Stimulated activated naive B cell treated with anti-CD40 and anti-IgM and Interleukin-4, amounts not matched to agents 10 μg/mL and 1 μg/mL and 100 μg/mL, for 72 hours (primary cell): ENCODE results near the gene PHKB.
"Not testable (repeated sequence)": the region's sequence is repeated elsewhere in the genome, so short reads cannot be mapped to it uniquely, and the experiment has no call there.

Experiments used
- ATAC-seq, 2 donors: fragments of 150-1000 bp; cut with Tn5 transposase; replicated peaks; 2 replicates each; pipeline ENCODE4 v1.10.0; 2021; ENCODE audit warnings: moderate library complexity in 1 of 2
- DNase-seq: peaks from one replicate; pipeline ENCODE4 v3.0.0; 2021
- H3K27ac Mint-ChIP-seq: one replicate; pipeline ENCODE4 v1.8.0; 2022; ENCODE audit warnings: mild to moderate bottlenecking, mixed read lengths
- H3K27me3 Mint-ChIP-seq, 2 donors: one replicate each; pipeline ENCODE4 v1.8.0; 2022; ENCODE audit warnings: mixed read lengths in 2 of 2
- H3K36me3 Mint-ChIP-seq, 2 donors: one replicate each; pipeline ENCODE4 v1.8.0; 2022; ENCODE audit warnings: mixed read lengths in 2 of 2, mild to moderate bottlenecking in 1 of 2
- H3K4me1 Mint-ChIP-seq, 2 donors: one replicate each; pipeline ENCODE4 v1.8.0; 2022; ENCODE audit warnings: mixed read lengths in 2 of 2, mild to moderate bottlenecking in 1 of 2
- H3K4me3 Mint-ChIP-seq, 2 donors: one replicate each; pipeline ENCODE4 v1.8.0; 2022; ENCODE audit warnings: mild to moderate bottlenecking in 2 of 2, mixed read lengths in 2 of 2, moderate library complexity in 1 of 2
- H3K9me3 Mint-ChIP-seq, 2 donors: one replicate each; pipeline ENCODE4 v1.8.0; 2022; ENCODE audit warnings: mixed read lengths in 2 of 2, mild to moderate bottlenecking in 1 of 2

Gene PHKB

DNA sequence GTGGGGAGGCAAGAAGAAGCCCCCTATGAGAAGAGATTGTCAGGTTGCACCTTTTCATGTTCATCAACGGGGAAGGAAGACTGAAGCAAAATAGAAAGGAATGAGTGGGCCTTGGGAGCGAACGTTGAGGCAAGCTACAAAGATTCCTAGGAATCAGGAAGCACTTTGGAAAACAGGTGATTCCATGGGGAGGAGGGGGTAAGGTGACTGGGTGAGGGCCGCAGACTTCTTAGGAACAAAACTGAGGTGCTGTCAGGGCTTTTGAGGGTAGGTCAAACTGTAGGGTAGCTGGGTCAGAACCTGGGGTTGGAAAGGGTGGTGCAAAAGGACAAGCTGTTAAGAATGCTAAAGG is 796 bp upstream of the PHKB start:
- peak overlapping the region; percentile 91 to 99 for H3K4me3 Mint-ChIP-seq
- DNase-seq, result no peak
- no peaks in the 10 kb centered on the region for H3K9me3 Mint-ChIP-seq
- ATAC-seq, result no peak
- H3K27me3 Mint-ChIP-seq, result no peaks in the 10 kb centered on the region
- H3K36me3 Mint-ChIP-seq, result peaks cover 47 to 50% of the 10 kb centered on the region in 2 donors
- peaks cover 27 to 76% of the 10 kb centered on the region in 2 donors for H3K4me1 Mint-ChIP-seq
- peak overlapping the region; percentile 98 for H3K27ac Mint-ChIP-seq

- Mint-ChIP-seq H3K4me3 (peak overlapping the region; percentile 91 to 99), H3K27me3 (no peaks in the 10 kb centered on the region), H3K4me1 (peaks cover 30 to 71% of the 10 kb centered on the region in 2 donors), H3K27ac (peak overlapping the region; percentile 98), H3K36me3 (peaks cover 41% of the 10 kb centered on the region in 2 donors), H3K9me3 (no peaks in the 10 kb centered on the region)
- ATAC-seq (peak; percentile 48 to 50), DNase-seq (peak; percentile 8)
Observed at GRCh38 chr16:47461598-47462266, 601 bp downstream of the PHKB start.

DNA sequence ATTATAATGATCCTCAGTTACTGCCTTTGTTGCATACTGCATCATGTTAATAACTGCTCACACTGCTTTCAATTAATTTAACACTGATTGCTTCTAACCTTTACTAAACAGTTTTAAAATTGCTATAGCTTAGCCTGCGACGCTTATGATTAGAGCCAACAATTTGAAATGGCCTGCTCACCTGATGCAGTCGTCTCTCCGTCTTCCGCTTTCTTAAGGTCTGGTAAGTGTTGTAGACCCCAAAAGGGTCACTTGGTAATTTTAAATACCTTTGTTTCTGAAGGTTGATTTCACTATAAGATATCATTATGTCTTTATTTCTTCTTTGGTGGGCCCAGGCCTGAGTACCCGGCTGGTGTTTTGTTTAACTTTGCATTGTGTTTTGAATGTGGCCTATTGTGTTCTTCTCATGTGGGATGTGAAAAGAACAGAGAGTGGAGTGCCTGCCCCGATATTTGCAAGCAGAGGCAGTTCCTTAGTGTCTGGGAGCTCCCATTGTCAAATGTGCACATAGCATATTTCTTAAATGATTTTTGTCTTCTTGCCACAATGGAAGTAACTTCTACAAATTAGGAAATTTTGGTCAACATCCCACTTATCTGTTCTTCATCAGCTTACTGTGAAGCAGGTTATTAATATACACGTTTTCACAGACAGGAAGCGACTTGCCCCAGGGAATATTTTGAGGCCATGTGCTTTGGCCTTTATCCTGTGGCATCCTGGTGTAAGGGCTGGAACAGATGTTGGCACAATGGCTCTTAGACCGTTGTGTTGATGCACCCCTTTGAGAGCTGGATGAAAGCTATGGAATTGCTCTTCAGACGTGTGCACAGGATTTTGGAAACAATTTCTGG is 2.9 kb downstream of the PHKB start:
- Mint-ChIP-seq H3K4me3 (peak overlapping the region; percentile 72 to 77), H3K27me3 (no peaks in the 10 kb centered on the region), H3K9me3 (no peaks in the 10 kb centered on the region), H3K27ac (peak overlapping the region; percentile 89), H3K4me1 (peaks cover 29 to 67% of the 10 kb centered on the region in 2 donors), H3K36me3 (peaks cover 37 to 38% of the 10 kb centered on the region in 2 donors)
- DNase-seq (no peak), ATAC-seq (no peak)

- Mint-ChIP-seq H3K36me3 (peaks cover 38 to 42% of the 10 kb centered on the region in 2 donors), H3K27ac (no peak overlapping the region), H3K27me3 (no peaks in the 10 kb centered on the region), H3K9me3 (peaks cover 0 to 1% of the 10 kb centered on the region in 2 donors), H3K4me3 (peak overlapping the region; percentile 21 to 73), H3K4me1 (peaks cover 28 to 63% of the 10 kb centered on the region in 2 donors)
- ATAC-seq (no peak), DNase-seq (no peak)
Observed at GRCh38 chr16:47465919-47466630, 4.9 kb downstream of the PHKB start.

DNA sequence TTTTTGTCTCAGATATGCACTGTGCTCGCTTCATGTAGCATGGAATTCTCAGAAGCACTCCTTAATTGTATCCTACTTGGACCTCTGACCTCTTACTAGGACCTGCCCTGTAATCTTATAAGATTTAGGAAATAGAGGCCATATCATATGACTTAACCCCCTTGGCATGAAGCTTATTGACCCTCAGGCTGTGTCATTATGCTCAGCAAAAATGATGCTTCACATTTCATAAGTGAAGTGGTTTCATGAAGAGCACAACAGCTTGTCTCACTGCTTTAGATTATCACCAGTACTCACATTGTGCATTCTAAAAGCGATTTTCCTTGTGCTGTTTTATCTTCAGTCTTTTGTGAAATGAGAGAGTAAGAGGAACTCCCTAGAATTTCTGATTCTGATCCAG is 6.4 kb downstream of the PHKB start:
- ATAC-seq (no peak), DNase-seq (no peak)
- Mint-ChIP-seq H3K36me3 (peaks cover 35 to 38% of the 10 kb centered on the region in 2 donors), H3K27ac (no peak overlapping the region), H3K27me3 (no peaks in the 10 kb centered on the region), H3K9me3 (peaks cover 0 to 2% of the 10 kb centered on the region in 2 donors), H3K4me3 (no peak overlapping the region), H3K4me1 (peaks cover 27 to 62% of the 10 kb centered on the region in 2 donors)

DNA sequence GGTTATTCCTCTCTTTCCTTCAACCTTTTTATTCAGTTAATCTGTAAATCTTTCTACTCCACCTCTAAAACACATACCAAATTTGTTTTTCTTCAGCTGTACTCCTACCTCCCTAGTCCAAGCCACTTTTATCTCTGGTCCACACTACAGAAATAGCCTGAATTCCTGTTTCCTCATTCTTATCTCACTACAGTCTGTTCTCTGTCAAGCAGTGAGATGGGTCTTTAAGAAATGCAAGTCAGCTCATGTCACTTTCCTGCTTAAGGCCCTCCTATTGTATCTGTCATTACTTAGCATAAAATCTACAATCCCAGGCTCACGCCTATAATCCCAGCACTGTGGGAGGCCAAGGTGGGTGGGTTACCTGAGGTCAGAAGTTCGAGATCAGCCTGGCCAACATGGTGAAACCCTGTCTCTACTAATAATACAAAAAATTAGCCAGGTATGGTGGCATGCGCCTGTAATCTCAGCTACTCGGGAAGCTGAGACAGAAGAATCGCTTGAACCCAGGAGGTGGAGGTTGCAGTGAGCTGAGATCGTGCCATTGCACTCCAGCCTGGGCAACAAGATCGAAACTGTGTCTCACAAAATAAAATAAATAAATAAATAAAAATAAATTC is 7.0 kb downstream of the PHKB start:
- H3K4me3 Mint-ChIP-seq, DNase-seq, H3K27me3 Mint-ChIP-seq, H3K27ac Mint-ChIP-seq, H3K9me3 Mint-ChIP-seq, ATAC-seq: not testable (repeated sequence)
- Mint-ChIP-seq H3K4me1 (peaks cover 25 to 62% of the 10 kb centered on the region in 2 donors), H3K36me3 (peaks cover 36 to 38% of the 10 kb centered on the region in 2 donors)

- Mint-ChIP-seq H3K4me3 (no peak overlapping the region), H3K27ac (peak overlapping the region; percentile 16)
Observed at GRCh38 chr16:47469227-47469626, 8.1 kb downstream of the PHKB start.

GRCh38 chr16:47470211-47470610 is 9.1 kb downstream of the PHKB start:
- no peak overlapping the region for H3K4me3 Mint-ChIP-seq
- peaks cover 20 to 52% of the 10 kb centered on the region in 2 donors for H3K4me1 Mint-ChIP-seq
- H3K27ac Mint-ChIP-seq, result no peak overlapping the region
- DNase-seq (no peak), ATAC-seq (no peak)
- peaks cover 36 to 37% of the 10 kb centered on the region in 2 donors for H3K36me3 Mint-ChIP-seq
- H3K9me3 Mint-ChIP-seq, result peaks cover 0 to 2% of the 10 kb centered on the region in 2 donors
- H3K27me3 Mint-ChIP-seq, result no peaks in the 10 kb centered on the region

More at GRCh38 chr16:47469227-47469626, 8.1 kb downstream of the PHKB start:
- no peaks in the 10 kb centered on the region for H3K27me3 Mint-ChIP-seq
- DNase-seq (no peak), ATAC-seq (no peak)
- peaks cover 20 to 56% of the 10 kb centered on the region in 2 donors for H3K4me1 Mint-ChIP-seq
- peaks cover 0 to 2% of the 10 kb centered on the region in 2 donors for H3K9me3 Mint-ChIP-seq
- peaks cover 31 to 32% of the 10 kb centered on the region in 2 donors for H3K36me3 Mint-ChIP-seq

DNA sequence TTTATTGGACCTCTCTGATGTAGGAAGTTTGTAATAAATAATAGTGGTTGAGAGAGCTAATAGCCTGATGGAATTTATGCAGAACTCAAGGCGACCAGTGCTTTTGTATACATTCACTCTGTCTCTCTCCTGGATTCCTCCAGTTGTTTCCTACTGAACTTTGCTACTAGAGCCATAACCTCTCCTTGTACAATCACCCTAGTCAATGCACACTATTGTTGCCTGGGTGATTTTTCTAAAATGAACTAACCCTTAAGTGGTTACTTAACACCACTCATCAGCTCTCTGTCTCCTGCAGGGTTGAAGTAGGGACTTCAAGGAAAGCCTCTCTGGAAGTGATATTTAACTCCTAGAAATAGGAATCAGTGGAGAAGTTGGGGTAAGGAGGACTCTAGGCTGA is 9.7 kb downstream of the PHKB start:
- Mint-ChIP-seq H3K27ac (no peak overlapping the region), H3K36me3 (peaks cover 38% of the 10 kb centered on the region in 2 donors), H3K4me1 (peaks cover 18 to 46% of the 10 kb centered on the region in 2 donors), H3K9me3 (peaks cover 0 to 2% of the 10 kb centered on the region in 2 donors), H3K27me3 (no peaks in the 10 kb centered on the region), H3K4me3 (no peak overlapping the region)
- ATAC-seq, result no peak
- no peak for DNase-seq

GRCh38 chr16:47473004-47473403 is 11.9 kb downstream of the PHKB start:
- DNase-seq, H3K27me3 Mint-ChIP-seq, H3K9me3 Mint-ChIP-seq, ATAC-seq, H3K4me3 Mint-ChIP-seq: not testable (repeated sequence)
- peak overlapping the region; percentile 47 for H3K27ac Mint-ChIP-seq
- peaks cover 19 to 49% of the 10 kb centered on the region in 2 donors for H3K4me1 Mint-ChIP-seq
- peaks cover 36 to 43% of the 10 kb centered on the region in 2 donors for H3K36me3 Mint-ChIP-seq

GRCh38 chr16:47473792-47474191 is 12.7 kb downstream of the PHKB start:
- Mint-ChIP-seq H3K27me3 (no peaks in the 10 kb centered on the region), H3K27ac (no peak overlapping the region), H3K4me1 (peaks cover 15 to 47% of the 10 kb centered on the region in 2 donors), H3K36me3 (peaks cover 31 to 40% of the 10 kb centered on the region in 2 donors), H3K9me3 (peaks cover 0 to 2% of the 10 kb centered on the region in 2 donors), H3K4me3 (no peak overlapping the region)
- no peak for ATAC-seq
- no peak for DNase-seq

- peaks cover 31 to 41% of the 10 kb centered on the region in 2 donors for H3K36me3 Mint-ChIP-seq
Observed at GRCh38 chr16:47475786-47476185, 14.7 kb downstream of the PHKB start.

DNA sequence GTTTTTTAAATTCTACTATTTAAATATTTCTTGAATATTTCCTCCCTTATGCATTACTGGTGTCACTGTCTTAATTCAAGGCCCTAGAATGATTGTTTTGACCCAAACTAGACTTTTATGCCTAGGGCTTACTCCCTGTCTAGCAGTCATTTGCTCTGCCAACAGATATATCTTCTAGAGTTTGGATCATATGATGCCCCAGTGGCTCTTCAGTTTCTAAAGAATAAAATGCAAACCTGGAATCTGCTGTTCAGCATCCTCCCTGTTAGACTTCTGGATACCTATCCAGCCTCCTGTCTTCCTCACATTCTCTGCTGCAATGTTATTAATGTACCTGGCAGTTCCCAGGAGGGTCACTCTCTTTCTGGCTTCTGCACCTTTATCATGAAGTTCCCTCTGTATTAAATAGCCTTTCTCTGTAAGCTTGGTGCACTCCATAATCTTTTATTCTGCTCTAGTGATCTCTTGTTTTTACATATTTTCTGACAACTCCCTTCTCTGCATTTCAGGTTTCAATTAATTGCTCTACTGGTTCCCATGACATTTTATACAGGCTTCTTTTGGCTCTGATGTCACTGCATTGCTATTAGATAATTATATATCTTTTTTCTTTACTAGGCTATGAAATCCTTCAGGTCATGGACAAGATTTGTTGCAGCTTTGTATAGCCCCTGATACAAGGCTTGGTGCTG is 15.7 kb downstream of the PHKB start:
- Mint-ChIP-seq H3K9me3 (peaks cover 0 to 4% of the 10 kb centered on the region in 2 donors), H3K27me3 (no peaks in the 10 kb centered on the region), H3K36me3 (peaks cover 28 to 44% of the 10 kb centered on the region in 2 donors), H3K4me3 (peak overlapping the region; percentile 27 to 58), H3K27ac (peak overlapping the region; percentile 2), H3K4me1 (peaks cover 23 to 57% of the 10 kb centered on the region in 2 donors)
- ATAC-seq, result peak; percentile 41 to 48
- no peak for DNase-seq

More at GRCh38 chr16:47475786-47476185, 14.7 kb downstream of the PHKB start:
- no peaks in the 10 kb centered on the region for H3K27me3 Mint-ChIP-seq
- peaks cover 22 to 53% of the 10 kb centered on the region in 2 donors for H3K4me1 Mint-ChIP-seq
- H3K4me3 Mint-ChIP-seq, result no peak overlapping the region
- ATAC-seq (no peak), DNase-seq (no peak)
- H3K9me3 Mint-ChIP-seq, result peaks cover 0 to 2% of the 10 kb centered on the region in 2 donors
- no peak overlapping the region for H3K27ac Mint-ChIP-seq
